Measurements from ENCODE around the gene GFRA1. TPM values are rescaled to one million over a fixed set of nuclear protein-coding genes. Genes with fewer than 3 reads are reported as not detected.

GFRA1 gene
- total and polyA plus RNA-seq, 2 donors (not counting 3 experiments of a cell fraction or from before 2014, with no cell fraction given): 0.22 to 0.88 TPM

DNA sequence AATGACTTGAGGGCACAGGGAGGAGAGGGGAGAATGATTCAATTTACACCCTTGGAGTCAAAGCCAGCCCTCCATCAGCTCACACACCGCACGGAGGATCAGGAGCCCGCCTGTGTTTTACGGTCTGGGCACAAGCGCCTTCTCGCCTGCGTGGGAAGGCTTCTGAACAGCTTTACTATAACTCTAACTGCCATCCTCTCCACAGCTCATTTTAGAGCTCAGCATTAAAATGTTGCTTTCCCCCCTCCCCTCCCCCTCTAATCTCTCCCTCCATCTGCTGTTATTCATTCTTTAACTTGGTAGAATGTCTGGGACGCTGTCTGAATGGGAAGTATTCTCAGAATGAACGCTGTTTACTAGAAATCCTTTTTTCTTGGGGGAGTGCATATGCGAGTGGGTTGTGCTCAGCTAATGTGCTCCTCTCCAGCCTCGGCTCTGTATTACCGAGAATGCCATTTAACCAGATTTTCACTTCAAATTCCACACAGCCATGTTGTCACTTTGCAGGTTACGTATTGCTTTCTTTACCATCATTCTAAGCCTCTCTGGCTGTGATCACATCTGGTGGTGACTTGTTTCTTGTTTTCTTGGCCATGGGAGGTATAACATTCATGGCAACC is 140.1 kb downstream of the GFRA1 start:
- intact Hi-C loops (cut with micrococcal nuclease) (no loop called here), dilution Hi-C loops (cut with MboI; ENCODE audit: extremely low pct_ligation_motif_present, low sequenced_read_pairs) (no loop called here)
- POLR2A ChIA-PET: no interaction called here
- H3K9ac ChIP-seq (replicated peaks; ENCODE audit: extremely low read depth, insufficient read depth, low read length): no peak overlapping the region
- no peaks in the 10 kb centered on the region for H3K27me3 ChIP-seq (ENCODE audit: control insufficient read depth in 2 of 2, insufficient read depth in 2 of 2, low read length in 2 of 2)
- no peaks in the 10 kb centered on the region for H3K4me1 ChIP-seq (ENCODE audit: control insufficient read depth, extremely low read depth, insufficient read depth, low read length)
- no peak overlapping the region for H3K4me3 ChIP-seq (replicated peaks in 1 of 3; ENCODE audit: insufficient read depth in 1 of 3, low read depth in 1 of 3, low read length in 3 of 3)
- H4K20me1 ChIP-seq (replicated peaks; ENCODE audit: control insufficient read depth, extremely low read depth, insufficient read depth, low read length): no peaks in the 10 kb centered on the region
- no peak overlapping the region for H3K27ac ChIP-seq (ENCODE audit: insufficient read depth, low read depth, low read length)
- H3K9me1 ChIP-seq (replicated peaks; ENCODE audit: control insufficient read depth, extremely low read depth, insufficient read depth, low read length): no peaks in the 10 kb centered on the region
- CTCF ChIA-PET: no interaction called here
- no TSS peak for BruUV-seq (replicated peaks)
- no peak overlapping the region for H3K4me2 ChIP-seq (ENCODE audit: insufficient read depth, low read length)
- no peaks in the 10 kb centered on the region for H3K9me3 ChIP-seq (replicated peaks; ENCODE audit: control insufficient read depth, insufficient read depth, low read length)
- H3K79me2 ChIP-seq (ENCODE audit: control insufficient read depth, insufficient read depth, low read length): no peaks in the 10 kb centered on the region
- TF ChIP-seq, protein P1, sequence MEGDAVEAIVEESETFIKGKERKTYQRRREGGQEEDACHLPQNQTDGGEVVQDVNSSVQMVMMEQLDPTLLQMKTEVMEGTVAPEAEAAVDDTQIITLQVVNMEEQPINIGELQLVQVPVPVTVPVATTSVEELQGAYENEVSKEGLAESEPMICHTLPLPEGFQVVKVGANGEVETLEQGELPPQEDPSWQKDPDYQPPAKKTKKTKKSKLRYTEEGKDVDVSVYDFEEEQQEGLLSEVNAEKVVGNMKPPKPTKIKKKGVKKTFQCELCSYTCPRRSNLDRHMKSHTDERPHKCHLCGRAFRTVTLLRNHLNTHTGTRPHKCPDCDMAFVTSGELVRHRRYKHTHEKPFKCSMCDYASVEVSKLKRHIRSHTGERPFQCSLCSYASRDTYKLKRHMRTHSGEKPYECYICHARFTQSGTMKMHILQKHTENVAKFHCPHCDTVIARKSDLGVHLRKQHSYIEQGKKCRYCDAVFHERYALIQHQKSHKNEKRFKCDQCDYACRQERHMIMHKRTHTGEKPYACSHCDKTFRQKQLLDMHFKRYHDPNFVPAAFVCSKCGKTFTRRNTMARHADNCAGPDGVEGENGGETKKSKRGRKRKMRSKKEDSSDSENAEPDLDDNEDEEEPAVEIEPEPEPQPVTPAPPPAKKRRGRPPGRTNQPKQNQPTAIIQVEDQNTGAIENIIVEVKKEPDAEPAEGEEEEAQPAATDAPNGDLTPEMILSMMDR (IDR thresholded peaks at IDR 0.05; ENCODE audit: extremely low read depth in 1 of 2, insufficient read depth in 1 of 2, low read depth in 1 of 2, low read length in 2 of 2): no peak
- no peak for TF ChIP-seq JUN (IDR thresholded peaks at IDR 0.05; ENCODE audit: borderline replicate concordance, insufficient read depth, insufficient read length, low read depth)
- DNase-seq (ENCODE audit: low read depth, low spot score): no peak
- H3K36me3 ChIP-seq (ENCODE audit: control insufficient read depth in 2 of 2, extremely low read depth in 1 of 2, insufficient read depth in 2 of 2, low read length in 2 of 2): no peaks in the 10 kb centered on the region
- no peak overlapping the region for H2AFZ ChIP-seq (ENCODE audit: low read depth, low read length)
- no peak for FAIRE-seq

- no peak for TF ChIP-seq MYC (IDR thresholded peaks at IDR 0.05; ENCODE audit: low read depth, low read length)
- TF ChIP-seq POLR2AphosphoS5 (IDR thresholded peaks at IDR 0.05; ENCODE audit: insufficient read depth, low read depth, low read length): no peak
- no peak for TF ChIP-seq POLR2A (IDR thresholded peaks at IDR 0.05; ENCODE audit: low read depth, low read length)
- no peak for TF ChIP-seq JUN (IDR thresholded peaks at IDR 0.05; ENCODE audit: borderline replicate concordance, insufficient read depth, insufficient read length, low read depth)
- TF ChIP-seq, protein P1 (IDR thresholded peaks at IDR 0.05; ENCODE audit: extremely low read depth in 1 of 2, insufficient read depth in 1 of 2, low read depth in 1 of 2, low read length in 2 of 2): no peak
- TF ChIP-seq FOS (IDR thresholded peaks at IDR 0.05; ENCODE audit: borderline replicate concordance, insufficient read depth, low read length): no peak
- no peak for TF ChIP-seq EZH2 (IDR thresholded peaks at IDR 0.05; ENCODE audit: borderline replicate concordance, low read depth, low read length, severe bottlenecking)
- no peak for TF ChIP-seq GATA2 (IDR thresholded peaks at IDR 0.05; ENCODE audit: insufficient read depth, insufficient read length, low read depth, low read length)
- TF ChIP-seq MAX (IDR thresholded peaks at IDR 0.05; ENCODE audit: insufficient read depth, insufficient read length): no peak
- no peak for FAIRE-seq
- Histone ChIP-seq H3K36me3 (ENCODE audit: control insufficient read depth in 2 of 2, extremely low read depth in 1 of 2, insufficient read depth in 2 of 2, low read length in 2 of 2) (no peaks in the 10 kb centered on the region), H3K9me1 (replicated peaks; ENCODE audit: control insufficient read depth, extremely low read depth, insufficient read depth, low read length) (no peaks in the 10 kb centered on the region), H3K9me3 (replicated peaks; ENCODE audit: control insufficient read depth, insufficient read depth, low read length) (peaks cover 1% of the 10 kb centered on the region), H3K27me3 (ENCODE audit: control insufficient read depth in 2 of 2, insufficient read depth in 2 of 2, low read length in 2 of 2) (no peaks in the 10 kb centered on the region), H3K4me1 (ENCODE audit: control insufficient read depth, extremely low read depth, insufficient read depth, low read length) (no peaks in the 10 kb centered on the region), H4K20me1 (replicated peaks; ENCODE audit: control insufficient read depth, extremely low read depth, insufficient read depth, low read length) (no peaks in the 10 kb centered on the region), H3K79me2 (ENCODE audit: control insufficient read depth, insufficient read depth, low read length) (no peaks in the 10 kb centered on the region), H3K4me3 (replicated peaks in 1 of 3; ENCODE audit: insufficient read depth in 1 of 3, low read depth in 1 of 3, low read length in 3 of 3) (no peak overlapping the region), H3K9ac (replicated peaks; ENCODE audit: extremely low read depth, insufficient read depth, low read length) (no peak overlapping the region), H3K27ac (ENCODE audit: insufficient read depth, low read depth, low read length) (no peak overlapping the region), H2AFZ (ENCODE audit: low read depth, low read length) (no peak overlapping the region), H3K4me2 (ENCODE audit: insufficient read depth, low read length) (no peak overlapping the region)
- intact Hi-C loops (cut with micrococcal nuclease): no loop called here
- BruUV-seq (replicated peaks): no TSS peak
- dilution Hi-C loops (cut with MboI; ENCODE audit: extremely low pct_ligation_motif_present, low sequenced_read_pairs): no loop called here
- POLR2A ChIA-PET: no interaction called here
- CTCF ChIA-PET: no interaction called here
- DNase-seq (ENCODE audit: low read depth, low spot score): no peak
Measured at GRCh38 chr10:116130006-116130405, 143.0 kb downstream of the GFRA1 start.
